Activated naive CD4-positive, alpha-beta T cell treated with anti-CD3 and anti-CD28 coated beads, Interleukin-2, amount 50 U/mL, for 16 hours (primary cell): Measurements from ENCODE around the gene HAP1.
"Not testable (repeated sequence)": the region's sequence is repeated elsewhere in the genome, so short reads cannot be mapped to it uniquely, and the experiment has no call there.

Experiments used
- DNase-seq: peaks from one replicate; pipeline ENCODE4 v3.0.0-alpha.2; 2020

HAP1 gene

GRCh38 chr17:41722231-41722630 is 12.2 kb downstream of the HAP1 start:
- no peak for DNase-seq

GRCh38 chr17:41718287-41718645 is 16.2 kb downstream of the HAP1 start:
- no peak for DNase-seq

- peak; percentile 29 for DNase-seq
Observed at GRCh38 chr17:41717408-41718286, 16.8 kb downstream of the HAP1 start.

GRCh38 chr17:41711669-41712400 is 22.6 kb downstream of the HAP1 start, which contains the start of gene GAST:
GAST (plus strand) TSS chr17:41712331; CDS start chr17:41715437, 3,106 bp downstream.
- DNase-seq, result no peak

DNA sequence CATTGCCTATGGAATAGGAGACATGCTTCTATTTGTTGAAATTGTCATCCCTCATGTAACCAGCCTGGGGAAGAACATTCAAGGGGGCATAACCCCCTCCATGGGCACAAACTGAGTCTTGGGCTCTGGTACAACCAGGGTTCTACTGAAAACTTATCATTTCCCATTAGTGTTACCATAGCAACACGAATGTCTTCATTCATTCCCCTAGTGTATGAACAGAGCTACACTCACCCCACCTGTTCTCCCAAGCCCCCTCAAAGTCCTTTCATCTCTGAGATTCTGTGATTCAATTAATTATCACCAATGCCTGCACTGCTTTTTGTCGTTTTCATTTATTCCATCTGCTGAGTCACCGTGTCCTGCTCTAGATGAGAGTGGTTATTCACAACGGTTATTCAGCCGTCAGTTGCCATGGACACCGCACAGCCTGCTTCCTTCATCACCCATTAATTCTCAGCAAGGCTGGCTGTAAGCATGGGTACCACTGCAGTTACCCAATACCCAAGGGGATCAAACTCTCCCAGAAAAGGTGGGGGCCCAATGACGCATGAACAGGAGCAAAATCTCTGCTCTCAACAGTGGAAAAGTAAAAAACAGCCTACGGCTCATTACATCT is 23.9 kb downstream of the HAP1 start:
- DNase-seq, result peak; percentile 28

GRCh38 chr17:41707803-41708669 is 26.4 kb downstream of the HAP1 start:
- no peak for DNase-seq

DNA sequence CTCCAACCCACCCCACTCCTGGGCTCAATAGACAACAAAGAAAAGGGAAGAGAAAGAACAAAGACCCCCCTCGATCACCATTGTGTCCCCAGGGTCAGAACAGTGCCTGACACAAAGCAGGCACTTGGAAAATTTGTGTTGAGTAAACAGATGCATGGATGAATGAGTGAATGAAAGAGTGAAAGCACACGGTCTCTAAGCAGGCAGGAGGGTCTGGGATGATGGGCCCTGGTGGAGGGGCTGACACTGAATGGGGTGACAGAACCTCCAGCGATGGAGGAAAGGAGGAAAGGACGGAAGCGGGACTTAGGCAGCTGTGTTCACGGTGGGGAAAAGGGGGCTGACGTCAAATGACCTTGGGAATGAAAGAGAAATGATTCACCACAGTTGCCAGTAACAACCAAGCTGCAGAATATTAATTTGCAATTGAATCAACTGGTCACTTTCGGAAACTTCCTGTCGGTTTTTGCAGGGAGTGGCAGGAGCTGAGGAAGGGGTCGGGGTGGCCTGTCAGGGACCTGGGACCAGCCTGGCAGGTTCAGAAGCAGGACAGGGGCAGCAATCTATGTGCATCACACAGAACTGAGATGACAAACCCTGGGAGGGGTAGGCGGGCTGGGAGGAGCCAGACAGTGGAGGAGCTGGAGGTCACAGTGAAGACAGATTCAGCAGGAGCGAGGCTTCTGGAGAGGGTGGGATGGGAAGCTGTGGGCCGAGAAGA is 29.0 kb downstream of the HAP1 start:
- no peak for DNase-seq

- DNase-seq, result no peak
Observed at GRCh38 chr17:41702712-41703111, 31.7 kb downstream of the HAP1 start.

GRCh38 chr17:41700843-41701242 is 33.6 kb downstream of the HAP1 start:
- DNase-seq, result not testable (repeated sequence)

GRCh38 chr17:41697122-41697962 is 37.1 kb downstream of the HAP1 start:
- DNase-seq, result no peak

- DNase-seq, result peak; percentile 74
Observed at GRCh38 chr17:41695954-41696757, 38.3 kb downstream of the HAP1 start.

DNA sequence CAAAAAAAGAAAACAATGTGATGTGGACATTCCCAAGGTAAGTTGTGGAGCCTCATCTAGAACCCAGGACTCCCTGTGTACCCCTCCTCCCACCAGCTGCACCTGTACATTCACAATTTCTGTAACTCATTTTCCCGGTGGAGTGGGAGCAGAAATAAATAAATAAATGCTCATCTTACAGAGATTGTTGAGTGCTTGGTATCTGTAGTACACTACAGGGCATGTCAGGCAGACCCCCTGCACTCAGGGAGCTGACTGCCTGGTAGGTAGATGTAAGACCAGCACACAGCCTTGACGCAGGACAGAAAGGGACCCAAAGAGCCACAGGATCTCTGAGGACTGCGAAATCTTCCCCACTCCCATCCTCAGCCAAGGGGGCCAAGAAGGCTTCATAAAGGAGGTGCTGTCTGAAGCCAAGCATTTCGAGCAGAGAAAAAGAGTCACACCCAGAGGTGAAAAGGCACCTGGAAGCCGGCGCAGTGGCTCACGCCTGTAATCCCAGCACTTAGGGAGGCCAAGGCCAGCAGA is 39.2 kb downstream of the HAP1 start:
- DNase-seq, result no peak

- DNase-seq, result no peak
Observed at GRCh38 chr17:41692722-41693521, 41.5 kb downstream of the HAP1 start.

DNA sequence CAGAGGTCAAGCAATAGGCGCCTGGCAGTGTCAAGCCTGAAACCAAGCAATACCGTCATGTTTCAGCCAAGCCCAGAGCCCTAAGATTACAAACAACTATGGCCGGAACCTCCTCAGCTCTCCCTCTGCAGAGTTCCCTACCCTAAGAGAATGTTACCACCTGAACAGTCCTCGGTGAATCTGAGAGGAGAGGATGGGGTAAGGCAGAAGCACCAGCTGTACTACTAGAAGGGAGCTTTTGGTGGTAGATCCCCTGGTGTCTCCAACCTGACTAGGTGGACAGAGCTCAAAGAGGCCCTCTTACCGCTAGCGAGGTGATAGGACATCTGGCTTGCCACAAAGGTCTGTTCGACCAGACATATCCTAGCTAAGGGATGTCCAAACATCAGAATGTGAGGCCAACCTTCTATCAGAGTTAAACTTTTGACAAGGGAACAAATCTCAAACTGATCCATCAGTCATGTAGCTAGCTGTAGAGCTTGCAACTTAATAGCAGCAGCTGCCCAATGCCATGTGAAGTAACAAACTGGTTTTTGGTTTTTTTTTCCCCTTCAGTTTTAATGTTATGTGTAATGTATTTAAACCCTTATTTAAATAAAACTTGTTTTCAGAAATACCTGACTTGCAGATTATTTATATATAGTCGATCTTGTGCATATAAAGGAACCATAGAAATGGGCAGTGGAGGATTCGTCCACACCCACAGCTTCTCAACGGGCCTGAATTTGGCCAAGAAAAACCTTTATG is 43.2 kb downstream of the HAP1 start:
- DNase-seq, result no peak

GRCh38 chr17:41690497-41690896 is 43.9 kb downstream of the HAP1 start:
- no peak for DNase-seq

DNA sequence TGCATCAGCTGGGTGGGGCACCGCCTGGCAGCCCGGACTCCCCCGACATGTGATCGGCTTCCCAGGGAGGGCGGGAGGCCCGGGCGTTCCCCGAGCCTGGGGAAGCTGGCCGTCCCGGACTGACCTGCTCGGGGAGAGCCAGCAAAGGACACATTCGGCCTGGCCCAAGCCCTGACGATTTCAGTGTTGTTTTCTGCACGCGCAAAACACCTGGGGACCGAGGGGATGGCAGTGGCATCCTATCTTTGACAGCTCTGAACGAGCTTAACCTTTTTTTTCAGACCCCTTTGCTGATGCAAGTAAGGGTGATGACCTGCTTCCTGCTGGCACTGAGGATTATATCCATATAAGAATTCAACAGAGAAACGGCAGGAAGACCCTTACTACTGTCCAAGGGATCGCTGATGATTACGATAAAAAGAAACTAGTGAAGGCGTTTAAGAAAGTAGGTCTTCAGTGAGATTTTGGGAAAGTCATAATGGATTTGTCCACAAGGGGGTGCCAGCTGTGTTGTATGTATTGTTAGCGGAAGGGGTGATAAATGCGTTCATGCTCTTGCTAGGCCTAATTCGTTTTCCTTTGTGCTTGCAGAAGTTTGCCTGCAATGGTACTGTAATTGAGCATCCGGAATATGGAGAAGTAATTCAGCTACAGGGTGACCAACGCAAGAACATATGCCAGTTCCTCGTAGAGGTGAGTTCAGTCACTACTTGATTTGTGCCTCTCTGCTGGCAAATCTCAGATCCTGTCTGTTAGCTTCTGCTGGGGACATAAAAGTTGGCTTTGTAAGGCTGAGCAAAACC is 44.7 kb downstream of the HAP1 start:
- DNase-seq, result peak; percentile 58
